Fibroblast of skin of abdomen (primary cell): ENCODE measurements around the gene TM2D1.
A peak's percentile ranks its signal among the peaks of the same experiment; 100 is the strongest.

Source experiments
- DNase-seq: peaks from one replicate; pipeline ENCODE4 v3.0.0-alpha.2; 2013

TM2D1 gene

GRCh38 chr1:61642475-61643232 lies 82.3 kb downstream of the TM2D1 start:
- DNase-seq: no peak

DNA sequence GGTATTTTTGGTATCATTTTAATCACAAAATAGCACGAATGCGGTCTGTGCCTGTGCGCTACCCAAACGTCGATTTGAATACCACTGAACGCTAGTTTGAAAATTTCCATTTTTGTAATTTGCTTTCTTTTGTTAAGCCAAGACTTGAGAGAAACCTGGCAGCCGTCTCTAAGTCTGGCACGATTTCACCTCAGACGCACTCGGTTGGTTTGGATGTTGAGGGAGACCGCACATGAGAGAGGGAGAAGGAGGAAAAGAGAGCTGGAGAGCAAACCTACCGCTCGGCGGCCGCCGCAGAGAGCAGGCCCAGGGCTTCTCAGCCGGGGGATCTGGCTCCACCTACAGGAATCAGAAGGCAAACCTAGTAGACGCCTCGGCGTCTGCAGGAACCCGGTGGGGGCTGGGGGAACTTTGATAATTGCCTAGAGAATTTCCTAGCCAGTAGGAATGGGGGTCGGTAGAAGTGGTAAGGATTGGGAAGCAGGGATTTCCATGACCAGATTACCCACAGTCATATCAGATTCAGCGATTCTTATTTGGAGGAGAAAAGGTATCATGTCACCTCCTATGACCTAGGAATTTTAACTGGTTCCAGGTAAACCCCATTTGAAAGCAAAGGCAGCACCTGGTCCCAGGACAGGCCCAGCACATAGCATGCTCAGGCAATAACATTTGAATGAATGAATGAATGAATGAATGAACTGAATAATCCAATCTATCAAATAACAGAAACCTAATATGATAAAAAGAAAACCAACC lies 83.2 kb downstream of the TM2D1 start:
- peak; percentile 61 for DNase-seq

GRCh38 chr1:61640531-61641530 lies 84.1 kb downstream of the TM2D1 start:
- no peak for DNase-seq

DNA sequence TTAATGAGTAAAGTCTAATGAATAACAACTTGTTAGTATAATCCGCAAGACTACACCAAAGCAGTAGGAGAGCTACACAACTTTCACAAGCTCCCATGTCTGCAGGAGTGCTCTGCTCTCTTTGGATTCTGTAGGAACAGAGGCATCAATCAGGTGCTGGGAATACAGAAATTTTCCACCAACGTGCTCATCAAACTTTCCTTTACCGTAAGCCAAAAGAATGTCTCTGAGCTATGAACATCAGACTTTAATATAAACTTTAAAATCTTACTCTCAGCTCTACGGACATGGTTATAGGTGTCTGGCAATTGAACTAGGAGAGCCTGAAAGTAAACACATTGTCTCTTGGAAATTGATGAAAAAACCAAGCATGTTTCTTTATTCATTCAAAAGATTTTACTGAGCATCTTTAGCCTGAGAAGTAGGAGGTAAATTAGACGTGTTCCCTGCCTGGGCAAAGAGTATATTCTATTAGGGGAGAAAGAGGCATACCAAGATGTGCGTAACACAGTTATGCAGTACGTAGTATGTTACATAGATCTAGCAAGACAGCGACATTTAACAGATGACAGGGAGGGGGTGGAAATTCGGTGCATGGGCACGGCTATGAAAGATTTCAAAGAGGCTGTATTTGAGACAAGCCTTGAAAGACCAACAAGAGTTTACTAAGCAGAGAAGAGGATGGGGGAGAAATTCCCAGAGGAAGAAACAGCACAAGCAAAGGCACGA lies 85.2 kb downstream of the TM2D1 start:
- DNase-seq: no peak

- DNase-seq: no peak
These were observed 85.9 kb downstream of the TM2D1 start for GRCh38 chr1:61638911-61639605.

DNA sequence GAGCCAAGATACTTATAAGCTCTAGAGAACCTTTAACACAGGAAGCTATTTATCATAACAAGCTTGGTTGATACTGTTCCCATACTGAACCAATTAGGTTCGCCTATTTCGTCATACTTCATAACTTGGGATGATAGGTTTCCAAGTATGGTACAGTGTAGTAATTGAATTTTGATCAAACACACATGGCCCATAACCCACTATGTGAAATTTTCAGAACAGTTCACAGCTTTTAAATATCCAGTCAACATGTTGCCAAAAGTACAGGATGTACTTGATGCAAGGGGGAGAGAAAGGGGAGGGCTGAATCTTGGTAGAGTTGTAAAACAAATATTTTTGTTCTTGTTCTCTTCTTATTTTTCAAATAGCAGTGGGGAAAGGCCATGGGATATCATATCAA lies 86.6 kb downstream of the TM2D1 start:
- DNase-seq: peak; percentile 92

DNA sequence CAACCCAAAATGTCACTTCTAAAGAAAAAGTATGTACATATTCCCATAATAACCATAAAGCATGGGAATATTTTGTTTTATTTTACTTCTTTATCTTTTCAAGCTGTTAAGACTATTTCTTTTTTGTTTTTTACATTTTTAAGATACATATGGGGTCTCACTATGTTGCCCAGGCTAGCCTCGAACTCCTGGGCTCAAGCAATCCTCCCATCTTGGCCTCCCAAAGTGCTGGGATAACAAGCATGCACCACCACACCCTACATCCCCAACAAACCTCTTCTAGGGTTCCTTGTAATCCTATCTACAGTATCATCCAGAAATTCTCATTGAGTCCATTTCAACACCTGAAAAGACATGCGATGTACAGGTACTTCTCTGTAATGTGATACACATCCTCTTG lies 87.5 kb downstream of the TM2D1 start:
- DNase-seq: no peak

- DNase-seq: no peak
These were observed 88.1 kb downstream of the TM2D1 start for GRCh38 chr1:61636814-61637213.

DNA sequence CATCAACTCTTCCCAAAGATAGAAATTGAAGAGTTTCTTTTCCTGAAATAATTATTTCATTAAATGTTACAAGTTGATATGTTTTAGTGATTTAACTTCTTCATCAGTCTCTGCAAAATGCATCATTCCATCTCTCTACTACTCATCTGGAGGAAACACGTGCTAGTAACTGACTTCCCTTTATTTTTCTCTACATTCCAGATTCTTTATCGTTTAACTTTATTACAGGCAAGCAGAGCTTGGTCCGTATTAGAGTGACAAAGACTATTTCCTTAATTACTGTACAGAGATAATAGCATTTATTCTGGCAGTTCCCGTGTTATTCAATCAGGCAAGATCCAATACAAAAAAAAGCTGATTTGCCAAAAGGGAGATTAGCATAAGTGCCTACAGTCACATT lies 88.6 kb downstream of the TM2D1 start:
- no peak for DNase-seq

DNA sequence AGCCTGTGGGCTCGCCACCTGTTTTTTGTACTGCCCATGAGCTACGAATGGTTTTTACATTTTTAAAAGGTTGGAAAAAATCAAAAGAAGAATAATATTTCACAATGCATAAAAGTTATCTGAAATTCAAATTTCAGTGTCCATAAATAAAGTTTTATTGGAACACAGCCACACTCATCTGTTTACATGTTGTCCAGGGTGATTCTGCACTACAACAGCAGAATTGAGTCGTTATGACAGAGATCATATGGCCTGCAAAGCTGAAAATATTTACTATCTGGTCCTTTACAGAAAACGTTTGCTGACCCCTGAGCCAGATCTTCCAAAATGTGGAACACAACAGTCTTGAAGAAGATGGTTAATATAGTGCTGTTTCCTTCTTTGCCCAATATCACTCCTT lies 89.4 kb downstream of the TM2D1 start:
- DNase-seq: no peak

DNA sequence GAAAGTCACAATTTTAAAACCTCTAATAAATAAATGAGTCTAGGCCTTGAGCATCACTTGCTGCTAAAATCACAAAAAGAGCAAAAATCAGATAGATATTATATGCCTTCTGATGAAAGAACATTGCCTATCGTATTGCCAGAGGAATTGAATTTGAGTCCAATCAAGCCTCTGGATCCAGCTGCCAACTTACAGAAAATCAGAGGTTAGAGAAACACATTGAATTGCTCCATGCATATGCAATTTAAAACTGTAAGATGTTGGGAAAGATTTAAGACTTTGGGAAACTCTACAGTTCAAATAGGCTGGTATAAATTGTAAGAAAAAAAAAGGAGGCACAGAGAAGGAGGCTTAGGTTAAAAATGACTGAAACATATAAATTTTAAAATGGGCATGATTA lies 93.5 kb downstream of the TM2D1 start:
- DNase-seq: no peak
